ENCODE results near the gene ADARB2.

ADARB2 gene

GRCh38 chr10:1766049-1766448, 28.7 kb upstream of the ADARB2 start:
- H3K4me3 ChIP-seq (ENCODE audit: low read depth, low read length): no peak overlapping the region
- no peak for TF ChIP-seq CTCF (IDR thresholded peaks at IDR 0.05; ENCODE audit: low read depth, low read length)

- no peak overlapping the region for H3K4me3 ChIP-seq (ENCODE audit: low read depth, low read length)
- no peak for TF ChIP-seq CTCF (IDR thresholded peaks at IDR 0.05; ENCODE audit: low read depth, low read length)
Observed at GRCh38 chr10:1762076-1762475, 24.8 kb upstream of the ADARB2 start.

GRCh38 chr10:1754506-1755153, 17.3 kb upstream of the ADARB2 start:
- H3K4me3 ChIP-seq (ENCODE audit: low read depth, low read length): no peak overlapping the region
- no peak for TF ChIP-seq CTCF (IDR thresholded peaks at IDR 0.05; ENCODE audit: low read depth, low read length)

GRCh38 chr10:1752153-1752552, 14.8 kb upstream of the ADARB2 start:
- TF ChIP-seq CTCF (IDR thresholded peaks at IDR 0.05; ENCODE audit: low read depth, low read length): no peak
- H3K4me3 ChIP-seq (ENCODE audit: low read depth, low read length): no peak overlapping the region

GRCh38 chr10:1747590-1748157, 10.3 kb upstream of the ADARB2 start:
- TF ChIP-seq CTCF (IDR thresholded peaks at IDR 0.05; ENCODE audit: low read depth, low read length): no peak
- no peak overlapping the region for H3K4me3 ChIP-seq (ENCODE audit: low read depth, low read length)

GRCh38 chr10:1746796-1747195, 9.5 kb upstream of the ADARB2 start:
- TF ChIP-seq CTCF (IDR thresholded peaks at IDR 0.05; ENCODE audit: low read depth, low read length): no peak
- H3K4me3 ChIP-seq (ENCODE audit: low read depth, low read length): no peak overlapping the region

- no peak for TF ChIP-seq CTCF (IDR thresholded peaks at IDR 0.05; ENCODE audit: low read depth, low read length)
- no peak overlapping the region for H3K4me3 ChIP-seq (ENCODE audit: low read depth, low read length)
Observed at GRCh38 chr10:1745780-1746456, 8.6 kb upstream of the ADARB2 start.
